ENCODE measurements around the gene GJA9.
"Not testable (repeated sequence)": the region's sequence is repeated elsewhere in the genome, so short reads cannot be mapped to it uniquely, and the experiment has no call there.

Gene GJA9

GRCh38 chr1:38873027-38873969, 8.1 kb downstream of the GJA9 start, which contains the start of gene MYCBP:
MYCBP (minus strand) TSS chr1:38873348; CDS start chr1:38873305, 43 bp downstream.
- peak; percentile 95 for DNase-seq

GRCh38 chr1:38872401-38873026, 8.9 kb downstream of the GJA9 start:
- DNase-seq, result no peak

GRCh38 chr1:38870996-38871395, 10.4 kb downstream of the GJA9 start:
- DNase-seq, result no peak

- no peak for DNase-seq
Measured at GRCh38 chr1:38867208-38867607, 14.2 kb downstream of the GJA9 start.

GRCh38 chr1:38865112-38865715, 16.2 kb downstream of the GJA9 start:
- DNase-seq, result no peak

GRCh38 chr1:38860454-38860795, 21.0 kb downstream of the GJA9 start:
- no peak for DNase-seq

GRCh38 chr1:38859561-38860453, 21.6 kb downstream of the GJA9 start, which contains the start of gene RRAGC:
RRAGC (minus strand) TSS chr1:38859772; CDS start chr1:38859646, 126 bp downstream.
- peak; percentile 99 for DNase-seq

GRCh38 chr1:38858833-38859560, 22.4 kb downstream of the GJA9 start:
- DNase-seq, result peak; percentile 31

- no peak for DNase-seq
Measured at GRCh38 chr1:38852780-38853179, 28.6 kb downstream of the GJA9 start.

- no peak for DNase-seq
Measured at GRCh38 chr1:38848071-38848470, 33.3 kb downstream of the GJA9 start.

GRCh38 chr1:38846210-38846609, 35.2 kb downstream of the GJA9 start:
- no peak for DNase-seq

GRCh38 chr1:38845088-38845487, 36.3 kb downstream of the GJA9 start:
- not testable (repeated sequence) for DNase-seq

- no peak for DNase-seq
Measured at GRCh38 chr1:38840281-38840680, 41.1 kb downstream of the GJA9 start.

GRCh38 chr1:38839363-38839762, 42.0 kb downstream of the GJA9 start:
- no peak for DNase-seq

GRCh38 chr1:38836316-38836715, 45.1 kb downstream of the GJA9 start:
- DNase-seq, result not testable (repeated sequence)

- peak; percentile 76 for DNase-seq
Measured at GRCh38 chr1:38834937-38835827, 46.2 kb downstream of the GJA9 start.

- DNase-seq, result no peak
Measured at GRCh38 chr1:38834221-38834782, 47.1 kb downstream of the GJA9 start.

GRCh38 chr1:38833146-38833545, 48.2 kb downstream of the GJA9 start:
- no peak for DNase-seq

- no peak for DNase-seq
Measured at GRCh38 chr1:38832370-38832734, 49.0 kb downstream of the GJA9 start.

GRCh38 chr1:38831731-38832369, 49.5 kb downstream of the GJA9 start:
- peak; percentile 6 for DNase-seq
